Measurements from ENCODE around the gene AGK.

DNA sequence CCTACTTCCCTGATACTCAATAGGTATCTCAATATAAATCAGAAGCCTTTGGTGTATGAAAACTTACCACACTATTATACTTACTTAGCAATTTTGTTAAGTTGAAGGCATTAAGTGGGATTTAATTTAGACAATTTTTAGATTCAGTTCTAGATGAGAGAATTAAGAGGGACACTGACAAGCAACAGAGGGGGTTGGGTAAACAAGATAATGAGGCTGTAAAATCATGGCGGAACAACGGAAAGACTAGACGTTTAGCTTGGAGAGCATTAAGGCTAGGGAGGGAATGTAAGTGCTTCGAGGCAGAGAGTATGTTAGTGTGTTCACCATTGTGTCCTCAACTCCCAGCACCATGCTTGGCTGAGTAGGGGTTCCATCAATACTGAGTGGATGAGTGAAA is 79.4 kb downstream of the AGK start:
- TF ChIP-seq, protein P1, sequence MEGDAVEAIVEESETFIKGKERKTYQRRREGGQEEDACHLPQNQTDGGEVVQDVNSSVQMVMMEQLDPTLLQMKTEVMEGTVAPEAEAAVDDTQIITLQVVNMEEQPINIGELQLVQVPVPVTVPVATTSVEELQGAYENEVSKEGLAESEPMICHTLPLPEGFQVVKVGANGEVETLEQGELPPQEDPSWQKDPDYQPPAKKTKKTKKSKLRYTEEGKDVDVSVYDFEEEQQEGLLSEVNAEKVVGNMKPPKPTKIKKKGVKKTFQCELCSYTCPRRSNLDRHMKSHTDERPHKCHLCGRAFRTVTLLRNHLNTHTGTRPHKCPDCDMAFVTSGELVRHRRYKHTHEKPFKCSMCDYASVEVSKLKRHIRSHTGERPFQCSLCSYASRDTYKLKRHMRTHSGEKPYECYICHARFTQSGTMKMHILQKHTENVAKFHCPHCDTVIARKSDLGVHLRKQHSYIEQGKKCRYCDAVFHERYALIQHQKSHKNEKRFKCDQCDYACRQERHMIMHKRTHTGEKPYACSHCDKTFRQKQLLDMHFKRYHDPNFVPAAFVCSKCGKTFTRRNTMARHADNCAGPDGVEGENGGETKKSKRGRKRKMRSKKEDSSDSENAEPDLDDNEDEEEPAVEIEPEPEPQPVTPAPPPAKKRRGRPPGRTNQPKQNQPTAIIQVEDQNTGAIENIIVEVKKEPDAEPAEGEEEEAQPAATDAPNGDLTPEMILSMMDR (IDR thresholded peaks at IDR 0.05) = no peak
- no peak for TF ChIP-seq POLR2A (IDR thresholded peaks at IDR 0.05)
